Tibial nerve (tissue), 4 donors: Measurements from ENCODE around the gene CAMKMT. TPM values are rescaled to one million over a fixed set of nuclear protein-coding genes. Genes with fewer than 3 reads are reported as not detected.

ENCODE experiments used
- DNase-seq, 2 donors: peaks; one replicate each; pipeline ENCODE4 v3.0.0-alpha.2; 2019; ENCODE audit warnings: low spot score in 2 of 2
- H3K27ac ChIP-seq, 4 donors: fragments of 200-600 bp; sonication (generic) in 3 of 4; one replicate each; pipeline ENCODE4 v1.5.1; 2017 to 2019; ENCODE audit warnings: mild to moderate bottlenecking in 1 of 4
- H3K27me3 ChIP-seq, 2 donors: fragments of 200-600 bp; sonication (generic) in 1 of 2; one replicate each; pipeline versions ENCODE4 v1.5.1 to v1.6.0; 2017 to 2019
- H3K36me3 ChIP-seq, 3 donors: fragments of 200-600 bp; sonication (generic); one replicate each; pipeline ENCODE4 v1.5.1; 2018 to 2019
- H3K4me1 ChIP-seq, 4 donors: fragments of 200-600 bp; sonication (generic) in 3 of 4; one replicate each; pipeline ENCODE4 v1.5.1; 2017 to 2019
- H3K4me3 ChIP-seq, 4 donors: fragments of 200-600 bp; sonication (generic) in 3 of 4; one replicate each; pipeline ENCODE4 v1.5.1; 2017 to 2019; ENCODE audit warnings: mild to moderate bottlenecking in 1 of 4, moderate library complexity in 1 of 4
- H3K9me3 ChIP-seq, 4 donors: fragments of 200-600 bp; sonication (generic) in 3 of 4; one replicate each; pipeline ENCODE4 v1.5.1; 2017 to 2019
- CTCF ChIP-seq, 5 experiments: fragments of 200-600 bp in 3 of 5; fragments of 450-650 bp in 2 of 5; sonication (generic) in 3 of 5; IDR thresholded peaks; one replicate each; pipeline ENCODE4 v1.5.1; 2016 to 2019; ENCODE audit warnings: antibody characterized with exemption in 5 of 5, mild to moderate bottlenecking in 3 of 5, moderate library complexity in 2 of 5
- EP300 ChIP-seq, 2 donors: sonication (generic); formaldehyde crosslinking; IDR thresholded peaks; one replicate each; pipeline ENCODE4 v1.6.1; 2017; ENCODE audit warnings: antibody characterized with exemption in 2 of 2, mild to moderate bottlenecking in 1 of 2
- POLR2A ChIP-seq, 2 donors: fragments of 450-650 bp; IDR thresholded peaks; one replicate each; pipeline ENCODE4 v1.6.1; 2017; ENCODE audit warnings: antibody characterized with exemption in 2 of 2, mild to moderate bottlenecking in 2 of 2, moderate library complexity in 2 of 2
- WGBS, 2 donors: methylation state at CpG; one replicate each; pipeline ENCODE4 v1.1.5; 2018; 5-methylcytosine and 5-hydroxymethylcytosine counted together
- total RNA-seq, 4 donors: library from RNA; depleted of rRNA; stranded (reverse); fragments of >200 nt; gene quantifications; one replicate each; pipeline ENCODE4 v1.1.0, GENCODE V29; 2016

Gene CAMKMT
- total RNA-seq, 4 donors from 2014 or later: 8.4 to 14.1 (median 9.7) TPM

GRCh38 chr2:44532031-44532430 is 170.3 kb downstream of the CAMKMT start:
- WGBS, 2 donors: 85 to 89% methylated on average over 2 of the region's 2 CpGs
- no peaks in the 10 kb centered on the region for H3K27me3 ChIP-seq
- H3K4me3 ChIP-seq: no peak overlapping the region
- H3K27ac ChIP-seq: no peak overlapping the region
- H3K9me3 ChIP-seq: no peaks in the 10 kb centered on the region
- TF ChIP-seq POLR2A (IDR thresholded peaks at IDR 0.05) (no peak), CTCF (IDR thresholded peaks at IDR 0.05) (no peak), EP300 (IDR thresholded peaks at IDR 0.05) (no peak)
- H3K4me1 ChIP-seq: no peaks in the 10 kb centered on the region
- H3K36me3 ChIP-seq: peaks cover 0 to 14% (median 0%) of the 10 kb centered on the region in 3 donors
- no peak for DNase-seq

- WGBS, 2 donors: 86 to 87% methylated on average over 1 of the region's 1 CpG
- Histone ChIP-seq H3K27ac (no peak overlapping the region), H3K27me3 (no peaks in the 10 kb centered on the region), H3K4me1 (no peaks in the 10 kb centered on the region), H3K36me3 (peaks cover 0 to 14% (median 0%) of the 10 kb centered on the region in 3 donors), H3K9me3 (no peaks in the 10 kb centered on the region), H3K4me3 (no peak overlapping the region)
- no peak for DNase-seq
- TF ChIP-seq CTCF (IDR thresholded peaks at IDR 0.05): no peak
- TF ChIP-seq EP300 (IDR thresholded peaks at IDR 0.05): no peak
- TF ChIP-seq POLR2A (IDR thresholded peaks at IDR 0.05): no peak
Observed at GRCh38 chr2:44533508-44533907, 171.8 kb downstream of the CAMKMT start.

- no peaks in the 10 kb centered on the region for H3K4me1 ChIP-seq
- H3K27me3 ChIP-seq: no peaks in the 10 kb centered on the region
- H3K27ac ChIP-seq: no peak overlapping the region
- no peak overlapping the region for H3K4me3 ChIP-seq
- no peak for DNase-seq
- H3K9me3 ChIP-seq: no peaks in the 10 kb centered on the region
- WGBS, 2 donors: 63 to 78% methylated on average over 1 of the region's 1 CpG
- TF ChIP-seq CTCF (IDR thresholded peaks at IDR 0.05): no peak
- no peak for TF ChIP-seq POLR2A (IDR thresholded peaks at IDR 0.05)
- TF ChIP-seq EP300 (IDR thresholded peaks at IDR 0.05): no peak
- H3K36me3 ChIP-seq: peaks cover 0 to 14% (median 0%) of the 10 kb centered on the region in 3 donors
Observed at GRCh38 chr2:44535376-44535775, 173.6 kb downstream of the CAMKMT start.

GRCh38 chr2:44537264-44537663 is 175.5 kb downstream of the CAMKMT start:
- DNase-seq: no peak
- Histone ChIP-seq H3K4me1 (no peaks in the 10 kb centered on the region), H3K36me3 (peaks cover 0 to 14% (median 0%) of the 10 kb centered on the region in 3 donors), H3K4me3 (no peak overlapping the region), H3K27ac (no peak overlapping the region), H3K9me3 (no peaks in the 10 kb centered on the region), H3K27me3 (no peaks in the 10 kb centered on the region)
- no peak for TF ChIP-seq CTCF (IDR thresholded peaks at IDR 0.05)
- no peak for TF ChIP-seq EP300 (IDR thresholded peaks at IDR 0.05)
- TF ChIP-seq POLR2A (IDR thresholded peaks at IDR 0.05): no peak
- WGBS, 2 donors: 81 to 84% methylated on average over 2 of the region's 2 CpGs

- Histone ChIP-seq H3K27me3 (no peaks in the 10 kb centered on the region), H3K4me1 (no peaks in the 10 kb centered on the region), H3K36me3 (no peaks in the 10 kb centered on the region), H3K27ac (no peak overlapping the region), H3K4me3 (no peak overlapping the region), H3K9me3 (no peaks in the 10 kb centered on the region)
- 68 to 78% methylated on average over 2 of the region's 2 CpGs for WGBS, 2 donors
- no peak for TF ChIP-seq CTCF (IDR thresholded peaks at IDR 0.05)
- TF ChIP-seq EP300 (IDR thresholded peaks at IDR 0.05): no peak
- TF ChIP-seq POLR2A (IDR thresholded peaks at IDR 0.05): no peak
- no peak for DNase-seq
Observed at GRCh38 chr2:44542520-44542919, 180.8 kb downstream of the CAMKMT start.
